SK-N-SH treated with all-trans-retinoic acid at 6 μM for 48 hours (cell line): ENCODE results near the gene MEIS3.
"Not testable (repeated sequence)": the region's sequence is repeated elsewhere in the genome, so short reads cannot be mapped to it uniquely, and the experiment has no call there.

Source experiments
- ARNTL ChIP-seq: fragments of 450-650 bp; formaldehyde crosslinking; IDR thresholded peaks from 2 replicates; pipeline ENCODE4 v1.5.0; 2020; ENCODE audit warnings: low read depth, mild to moderate bottlenecking, moderate library complexity, borderline replicate concordance
- PATZ1 ChIP-seq: fragments of 250-450 bp; sonication (Bioruptor Pico); IDR thresholded peaks from 2 replicates; pipeline ENCODE4 v1.8.0; 2020; ENCODE audit warnings: mild to moderate bottlenecking, moderate library complexity, borderline replicate concordance

- not testable (repeated sequence) for TF ChIP-seq PATZ1; ARNTL (CRISPR knock-in tag)
Measured at GRCh38 chr19:47388721-47389120, 30.6 kb downstream of the MEIS3 start.
